GM21737 (cell line): ENCODE results near the gene C1RL.
"Not testable (repeated sequence)": the region's sequence is repeated elsewhere in the genome, so short reads cannot be mapped to it uniquely, and the experiment has no call there.

ENCODE experiments used
- ATAC-seq: cut with Tn5 transposase; IDR thresholded peaks from one replicate; pipeline ENCODE4 v1.9.1; 2021; ENCODE audit warnings: mild to moderate bottlenecking, moderate library complexity; ENCODE audit not compliant: unreplicated experiment

C1RL gene

DNA sequence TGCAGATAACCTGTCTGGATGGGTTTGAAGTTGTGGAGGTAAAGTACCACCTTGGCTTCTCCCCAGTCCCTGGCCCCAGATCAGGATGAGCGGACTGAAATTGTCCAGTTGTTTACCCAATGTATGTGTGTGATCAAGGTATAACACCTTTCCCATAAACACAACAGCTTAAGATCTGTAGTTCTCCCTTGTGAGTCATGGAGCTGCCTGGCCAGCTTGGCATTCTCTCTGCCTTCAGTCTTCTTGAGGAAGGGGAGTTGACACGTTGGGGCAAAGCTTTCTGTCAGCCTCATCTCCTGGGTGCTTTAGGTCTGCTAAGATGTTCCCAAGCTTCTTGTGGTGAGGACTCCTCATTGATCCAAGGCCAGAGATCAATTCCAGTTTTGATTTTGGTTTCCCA lies 42.4 kb downstream of the C1RL start:
- ATAC-seq = no peak

DNA sequence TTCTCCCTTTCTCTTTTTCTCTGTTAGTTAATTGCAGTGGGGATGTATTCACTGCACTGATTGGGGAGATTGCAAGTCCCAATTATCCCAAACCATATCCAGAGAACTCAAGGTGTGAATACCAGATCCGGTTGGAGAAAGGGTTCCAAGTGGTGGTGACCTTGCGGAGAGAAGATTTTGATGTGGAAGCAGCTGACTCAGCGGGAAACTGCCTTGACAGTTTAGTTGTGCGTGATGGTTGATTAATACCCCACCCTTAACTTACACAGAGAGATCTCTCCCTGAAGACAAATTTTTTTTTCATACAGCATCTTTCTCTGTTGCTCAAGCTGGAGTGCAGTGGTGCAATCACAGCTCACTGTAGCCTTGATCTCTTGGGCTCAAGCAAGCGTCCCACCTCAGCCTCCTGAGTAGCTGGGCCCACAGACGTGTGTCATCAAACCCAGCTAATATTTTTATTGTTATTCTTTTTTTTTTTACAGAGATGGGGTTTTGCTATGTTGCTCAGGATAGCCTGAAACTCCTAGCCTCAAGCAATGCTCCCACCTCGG lies 43.9 kb downstream of the C1RL start:
- no peak for ATAC-seq

DNA sequence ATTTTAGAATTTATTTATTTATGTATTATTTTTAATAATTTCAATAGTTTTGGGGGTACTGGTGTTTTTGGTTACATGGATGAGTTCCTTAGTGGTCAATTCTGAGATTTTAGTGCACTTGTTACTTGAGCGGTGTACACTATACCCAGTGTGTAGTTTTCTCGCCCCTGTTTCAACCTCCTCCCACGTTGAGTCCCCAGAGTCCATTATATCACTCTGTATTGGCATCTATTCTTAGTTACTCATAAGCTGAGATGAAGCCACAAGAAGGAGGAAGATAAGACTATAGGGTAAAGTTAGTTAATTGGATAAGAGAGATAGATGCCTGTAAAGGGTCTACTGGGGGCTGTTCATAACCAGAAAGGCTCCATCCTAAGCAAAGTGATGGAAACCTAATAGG lies 44.5 kb downstream of the C1RL start:
- no peak for ATAC-seq

GRCh38 chr12:7061596-7061995 lies 47.4 kb downstream of the C1RL start:
- ATAC-seq = no peak

- no peak for ATAC-seq
These were observed 47.9 kb downstream of the C1RL start for GRCh38 chr12:7061138-7061537.

DNA sequence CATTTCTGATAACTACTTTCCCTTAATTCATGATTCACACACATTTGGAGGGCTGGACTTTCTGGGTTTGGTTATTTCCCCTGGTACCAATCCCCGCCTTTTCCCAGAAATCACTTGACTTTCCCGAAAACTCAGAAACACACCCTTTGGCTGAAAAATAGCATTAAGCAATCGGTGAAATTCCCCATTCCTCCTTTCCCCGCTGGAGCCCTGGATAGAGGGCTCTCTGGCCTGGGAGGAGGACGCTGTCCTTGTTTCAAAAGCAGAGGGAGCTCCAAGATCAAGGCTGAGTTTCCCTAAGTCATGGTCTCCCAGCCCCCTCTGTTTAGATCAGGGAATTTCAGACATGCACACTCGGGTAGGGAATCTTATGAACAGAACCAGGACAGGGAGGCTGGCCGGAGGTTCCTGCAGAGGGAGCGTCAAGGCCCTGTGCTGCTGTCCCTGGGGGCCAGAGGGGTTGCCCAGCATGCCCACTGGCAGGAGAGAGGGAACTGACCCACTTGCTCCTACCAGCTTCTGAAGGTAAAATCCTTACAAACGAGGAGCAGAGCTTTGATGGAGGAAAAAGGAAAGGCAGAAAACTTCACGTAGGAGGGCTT lies 48.6 kb downstream of the C1RL start, which contains the start of gene C1S:
C1S (plus strand) TSS at position 366 of the 602 bp plus-strand sequence. CDS start 1,195 bp downstream, outside the sequence.
- no peak for ATAC-seq

GRCh38 chr12:7059780-7060179 lies 49.2 kb downstream of the C1RL start:
- no peak for ATAC-seq

GRCh38 chr12:7058850-7059395 lies 50.1 kb downstream of the C1RL start:
- ATAC-seq = no peak

DNA sequence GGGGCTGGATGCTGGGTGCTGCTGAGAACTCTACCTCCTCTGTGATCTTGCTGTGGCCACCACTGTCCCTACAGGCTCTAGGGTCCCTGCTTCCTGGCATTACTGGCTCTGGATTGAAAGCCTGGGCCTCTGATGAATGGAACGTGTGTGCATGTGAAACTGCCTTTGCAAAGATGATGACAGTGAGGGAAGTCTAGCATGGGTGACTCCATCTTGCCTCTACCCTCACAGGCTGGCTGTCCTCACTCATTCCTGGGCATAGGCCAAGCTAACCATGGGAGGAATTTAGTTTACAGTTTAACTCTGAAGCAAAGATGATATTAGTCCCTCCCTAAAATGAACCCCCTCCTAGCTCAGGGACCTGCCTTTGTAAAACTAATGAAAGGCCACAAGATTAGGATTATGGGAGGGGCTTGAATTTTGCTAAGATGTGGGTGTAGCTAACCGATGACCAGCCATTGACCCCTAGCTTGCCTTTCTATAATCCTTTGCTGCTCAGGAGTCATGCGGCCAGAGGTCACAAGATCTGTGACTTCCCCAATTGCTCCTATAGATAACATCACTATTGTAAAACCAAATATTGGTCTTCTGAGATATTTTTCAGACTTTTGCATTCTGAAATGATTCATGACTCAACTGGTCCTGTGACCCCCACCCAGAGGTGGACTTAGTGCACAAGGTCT lies 50.7 kb downstream of the C1RL start:
- no peak for ATAC-seq

DNA sequence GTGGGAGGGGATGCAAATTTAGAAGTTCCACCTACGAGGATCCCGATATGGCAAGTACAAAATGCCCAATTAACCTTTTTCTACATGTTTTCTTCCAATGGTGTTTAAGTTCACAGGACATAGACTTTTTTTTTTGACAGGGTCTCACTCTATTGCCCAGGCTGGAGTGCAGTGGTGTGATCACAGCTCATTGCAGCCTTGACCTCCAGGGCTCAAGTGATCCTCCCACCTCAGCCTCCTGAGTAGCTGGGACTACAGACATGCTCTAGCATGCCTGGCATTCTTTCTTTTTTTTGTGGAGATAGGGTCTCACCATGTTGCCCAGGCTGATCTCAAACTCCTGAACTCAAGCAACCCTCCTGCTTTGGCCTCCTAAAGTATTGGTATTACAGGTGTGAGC lies 53.3 kb downstream of the C1RL start:
- ATAC-seq = not testable (repeated sequence)

DNA sequence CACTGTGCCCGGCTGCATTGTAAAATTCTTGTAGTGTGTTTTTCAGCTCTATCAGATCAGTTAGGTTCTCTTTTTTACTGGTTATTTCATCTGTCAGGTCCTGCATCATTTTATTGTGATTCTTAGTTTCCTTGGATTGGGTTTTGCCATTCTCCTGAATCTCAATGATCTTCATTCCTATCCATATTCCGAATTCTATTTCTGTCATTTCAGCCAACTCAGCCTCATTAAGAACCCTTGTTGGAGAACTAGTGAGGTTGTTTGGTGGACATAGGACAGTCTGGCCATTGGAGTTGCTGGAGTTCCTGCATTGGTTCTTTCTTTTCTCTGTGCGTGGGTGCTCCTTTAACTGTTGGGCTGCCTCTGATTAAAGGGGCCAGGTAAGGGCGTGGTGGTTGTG lies 54.1 kb downstream of the C1RL start:
- ATAC-seq = no peak

DNA sequence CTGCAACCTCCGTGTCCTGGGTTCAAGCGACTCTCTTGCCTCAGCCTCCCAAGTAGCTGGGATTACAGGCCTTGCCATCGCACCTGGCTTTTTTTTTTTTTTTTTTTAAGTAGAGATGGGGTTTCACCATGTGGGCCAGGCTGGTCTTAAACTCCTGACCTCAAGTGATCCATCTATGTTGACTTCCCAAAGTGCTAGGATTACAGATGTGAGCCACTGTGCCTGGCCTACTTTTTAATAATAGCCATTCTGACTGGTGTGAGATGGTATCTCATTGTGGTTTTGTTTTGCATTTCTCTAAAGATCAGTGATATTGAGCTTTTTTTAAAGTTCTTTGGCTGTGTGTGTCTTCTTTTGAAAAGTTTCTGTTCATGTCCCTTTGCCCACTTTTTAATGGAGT lies 59.0 kb downstream of the C1RL start:
- not testable (repeated sequence) for ATAC-seq

- not testable (repeated sequence) for ATAC-seq
These were observed 59.5 kb downstream of the C1RL start for GRCh38 chr12:7049445-7049951.

DNA sequence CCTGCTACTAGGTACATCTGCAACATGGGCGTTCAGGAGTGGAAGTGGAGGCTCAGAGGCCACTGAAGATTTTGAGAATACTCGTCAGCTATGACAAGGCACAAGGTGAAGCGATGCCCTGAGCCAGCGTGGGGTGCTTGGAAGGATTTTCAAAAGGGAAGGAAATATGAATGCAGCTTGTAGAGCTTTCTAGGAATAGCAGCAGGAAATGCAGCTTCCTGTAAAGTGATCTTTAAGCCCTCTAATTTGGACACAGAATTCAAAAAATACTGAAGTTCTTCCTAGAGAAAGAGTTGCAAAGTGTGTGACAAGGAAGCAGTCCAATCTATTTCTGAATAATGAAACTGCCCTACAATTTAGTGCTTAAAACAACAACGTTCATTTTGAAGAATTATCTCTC lies 61.7 kb downstream of the C1RL start:
- no peak for ATAC-seq

DNA sequence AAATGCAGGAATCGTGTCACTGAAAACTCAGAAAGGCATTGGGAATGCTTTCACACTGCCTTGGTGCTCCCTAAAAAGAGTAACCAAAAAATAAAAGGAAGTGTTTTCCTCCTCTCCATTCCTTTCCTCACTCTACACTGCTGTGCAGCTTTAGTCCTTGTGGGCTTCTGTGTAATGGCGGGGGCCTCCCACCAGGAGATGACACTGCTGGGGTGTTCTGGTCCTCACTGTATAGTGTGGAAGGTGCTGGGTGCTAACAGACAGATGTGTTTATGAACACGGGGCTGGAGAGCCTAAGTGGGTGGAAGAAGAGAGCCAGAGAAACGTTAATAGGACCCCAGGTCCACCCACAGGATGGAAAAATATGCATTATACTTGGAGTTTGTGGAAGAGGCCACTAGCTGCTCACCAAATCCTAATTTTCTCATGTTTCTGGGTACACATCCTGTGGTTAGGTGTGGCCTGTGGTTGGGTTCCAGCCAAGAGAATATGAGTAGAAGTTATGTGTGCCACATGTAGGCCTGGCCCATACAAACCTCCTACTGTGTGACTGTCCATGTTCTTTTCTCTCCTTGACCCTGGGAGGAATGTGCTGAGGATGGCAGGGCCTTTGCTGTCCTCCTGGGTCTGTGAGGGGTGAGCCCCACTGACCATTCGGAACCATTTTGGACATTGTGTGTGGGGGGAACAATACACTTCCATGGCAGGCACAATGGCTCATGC lies 62.5 kb downstream of the C1RL start:
- ATAC-seq = no peak

GRCh38 chr12:7045913-7046312 lies 63.1 kb downstream of the C1RL start:
- ATAC-seq = no peak
